Choroid plexus epithelial cell (primary cell): Measurements from ENCODE around the gene DNAH9.
A peak's percentile ranks its signal among the peaks of the same experiment; 100 is the strongest.

Experiments used
- DNase-seq: peaks from one replicate; pipeline ENCODE4 v3.0.0-alpha.2; 2010; ENCODE audit warnings: low read depth
- H3K4me3 ChIP-seq: 2 replicates; pipeline ENCODE4 v1.5.1; 2011; ENCODE audit warnings: low read depth, mild to moderate bottlenecking, control low read depth, low read length, moderate library complexity
- CTCF ChIP-seq: conservative IDR thresholded peaks from 2 replicates; pipeline ENCODE4 v1.5.1; 2011; ENCODE audit warnings: low read depth, mild to moderate bottlenecking, control low read depth, inconsistent platforms, low read length, moderate library complexity

The DNAH9 gene

GRCh38 chr17:11639736-11640462 is 41.6 kb downstream of the DNAH9 start:
- no peak for TF ChIP-seq CTCF
- DNase-seq, result no peak
- no peak overlapping the region for H3K4me3 ChIP-seq

GRCh38 chr17:11640463-11640814 is 42.2 kb downstream of the DNAH9 start:
- H3K4me3 ChIP-seq, result no peak overlapping the region
- TF ChIP-seq CTCF, result no peak
- no peak for DNase-seq

GRCh38 chr17:11641521-11642275 is 43.4 kb downstream of the DNAH9 start:
- H3K4me3 ChIP-seq, result no peak overlapping the region
- DNase-seq, result no peak
- TF ChIP-seq CTCF, result no peak

- H3K4me3 ChIP-seq, result no peak overlapping the region
- TF ChIP-seq CTCF, result no peak
- DNase-seq, result no peak
These were observed 44.4 kb downstream of the DNAH9 start for GRCh38 chr17:11642655-11643054.

- no peak for TF ChIP-seq CTCF
- DNase-seq, result no peak
- no peak overlapping the region for H3K4me3 ChIP-seq
These were observed 45.6 kb downstream of the DNAH9 start for GRCh38 chr17:11643851-11644250.

- DNase-seq, result peak; percentile 65
- no peak overlapping the region for H3K4me3 ChIP-seq
- TF ChIP-seq CTCF, result peak; percentile 69
These were observed 46.3 kb downstream of the DNAH9 start for GRCh38 chr17:11644265-11645212.
